ENCODE data around the gene BOLL. TPM values are rescaled to one million over a fixed set of nuclear protein-coding genes. Genes with fewer than 3 reads are reported as not detected.

The BOLL gene
- total and polyA plus RNA-seq, 2 experiments from 2014 or later: 2.0 TPM; not detected in 1

- TF ChIP-seq ZNF462 (CRISPR knock-in tag; IDR thresholded peaks at IDR 0.05) (no peak), CTCF (conservative IDR thresholded peaks at IDR 0.05; ENCODE audit: low read depth in 2 of 2) (no peak), EZH2 (IDR thresholded peaks at IDR 0.05; ENCODE audit: low read depth, unreplicated experiment) (no peak), ZNF114 (CRISPR knock-in tag; IDR thresholded peaks at IDR 0.05) (no peak), ZNF331 (CRISPR knock-in tag; IDR thresholded peaks at IDR 0.05; ENCODE audit: low read depth) (no peak), STAT1 (IDR thresholded peaks at IDR 0.05; ENCODE audit: unreplicated experiment) (no peak), NANOG (IDR thresholded peaks at IDR 0.05; ENCODE audit: borderline replicate concordance) (no peak), CREB1 (CRISPR knock-in tag; IDR thresholded peaks at IDR 0.05; ENCODE audit: low read depth) (no peak), POLR2AphosphoS5 (IDR thresholded peaks at IDR 0.05; ENCODE audit: low read depth) (no peak), EZH2phosphoT487 (IDR thresholded peaks at IDR 0.05; ENCODE audit: unreplicated experiment) (no peak), ETS1 (IDR thresholded peaks at IDR 0.05) (no peak)
These were observed 25.4 kb upstream of the BOLL start (continued) for GRCh38 chr2:197810491-197810890.
